22Rv1 (cell line): ENCODE measurements around the gene DAAM1.

ENCODE experiments used
- CTCF ChIP-seq: fragments of 450-650 bp; IDR thresholded peaks from 2 replicates; pipeline ENCODE4 v1.5.1; 2017; ENCODE audit warnings: mild to moderate bottlenecking
- ZFX ChIP-seq: fragments of 450-650 bp; IDR thresholded peaks from 2 replicates; pipeline ENCODE4 v1.6.1; 2017; ENCODE audit warnings: antibody characterized with exemption, borderline replicate concordance

- TF ChIP-seq CTCF (no peak), ZFX (no peak)
Observed at GRCh38 chr14:59160506-59160905, 28.0 kb upstream of the DAAM1 start.
